Stimulated activated CD4-positive, alpha-beta T cell treated with anti-CD3 and anti-CD28 coated beads, Interleukin-1b, Interleukin-23, amount 100 ng/mL, for 24 hours (primary cell): ENCODE data around the gene ZFC3H1.
"Not testable (repeated sequence)": the region's sequence is repeated elsewhere in the genome, so short reads cannot be mapped to it uniquely, and the experiment has no call there.

ENCODE experiments used
- DNase-seq, 4 experiments: peaks; one replicate each; pipeline ENCODE4 v3.0.0-alpha.2; 2020; ENCODE audit warnings: low read depth in 4 of 4, low spot score in 1 of 4

ZFC3H1 gene

DNA sequence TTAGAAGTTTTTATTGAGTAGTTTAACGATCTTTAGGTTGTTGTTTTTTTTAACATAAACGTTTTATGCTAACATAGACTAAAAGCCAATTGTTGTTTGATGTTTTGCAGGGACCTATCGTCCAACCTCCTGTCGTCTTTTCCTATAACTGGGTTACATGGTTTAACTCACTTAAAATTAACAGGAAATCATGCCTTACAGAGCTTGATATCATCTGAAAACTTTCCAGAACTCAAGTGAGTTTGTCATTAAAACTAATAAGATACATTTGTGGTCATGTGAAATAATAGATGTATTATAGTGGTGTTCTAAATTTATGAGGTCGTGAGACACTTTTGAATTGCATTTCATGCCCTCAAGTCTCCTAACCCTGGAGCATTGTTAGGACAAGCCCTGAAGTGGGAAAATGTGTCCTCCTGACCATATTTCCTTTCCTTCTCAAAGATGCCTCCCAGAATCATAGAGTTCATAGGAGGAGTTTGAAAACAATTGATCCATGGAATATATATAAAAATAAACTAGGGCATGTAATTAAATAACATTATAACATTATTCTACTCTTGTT, 84.9 kb downstream of the ZFC3H1 start:
- no peak for DNase-seq

GRCh38 chr12:71576496-71576895, 87.2 kb downstream of the ZFC3H1 start:
- no peak for DNase-seq

DNA sequence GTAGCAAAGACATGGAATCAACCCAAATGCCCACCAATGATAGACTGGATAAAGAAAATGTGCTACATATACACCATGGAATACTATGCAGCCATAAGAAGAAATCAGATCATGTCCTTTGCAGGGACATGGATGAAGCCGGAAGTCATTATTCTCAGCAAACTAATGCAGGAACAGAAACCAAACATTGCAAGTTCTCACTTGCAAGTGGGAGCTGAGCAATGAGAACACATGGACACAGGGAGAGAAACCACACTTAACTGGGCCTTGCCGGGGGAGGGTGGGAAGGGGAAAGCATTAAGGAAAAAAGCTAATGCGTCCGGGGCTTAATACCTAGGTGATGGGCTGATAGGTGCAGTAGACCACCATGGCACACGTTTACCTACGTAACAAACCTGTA, 93.8 kb downstream of the ZFC3H1 start:
- not testable (repeated sequence) for DNase-seq

- DNase-seq, result no peak
Measured at GRCh38 chr12:71567537-71567936, 96.1 kb downstream of the ZFC3H1 start.

- DNase-seq, result no peak
Measured at GRCh38 chr12:71566655-71567054, 97.0 kb downstream of the ZFC3H1 start.

- no peak for DNase-seq
Measured at GRCh38 chr12:71565535-71565934, 98.1 kb downstream of the ZFC3H1 start.

- DNase-seq, result no peak
Measured at GRCh38 chr12:71562676-71563595, 100.7 kb downstream of the ZFC3H1 start.
